C1 segment of cervical spinal cord (tissue), 14 donors: ENCODE measurements around the gene DSC2.
A peak's percentile ranks its signal among the peaks of the same experiment; 100 is the strongest.
"Not testable (repeated sequence)": the region's sequence is repeated elsewhere in the genome, so short reads cannot be mapped to it uniquely, and the experiment has no call there.

Source experiments
- DNase-seq, 14 donors: peaks; one replicate each; lab custom pipeline; 2025; lab: John Stamatoyannopoulos, UW

DSC2 gene

DNA sequence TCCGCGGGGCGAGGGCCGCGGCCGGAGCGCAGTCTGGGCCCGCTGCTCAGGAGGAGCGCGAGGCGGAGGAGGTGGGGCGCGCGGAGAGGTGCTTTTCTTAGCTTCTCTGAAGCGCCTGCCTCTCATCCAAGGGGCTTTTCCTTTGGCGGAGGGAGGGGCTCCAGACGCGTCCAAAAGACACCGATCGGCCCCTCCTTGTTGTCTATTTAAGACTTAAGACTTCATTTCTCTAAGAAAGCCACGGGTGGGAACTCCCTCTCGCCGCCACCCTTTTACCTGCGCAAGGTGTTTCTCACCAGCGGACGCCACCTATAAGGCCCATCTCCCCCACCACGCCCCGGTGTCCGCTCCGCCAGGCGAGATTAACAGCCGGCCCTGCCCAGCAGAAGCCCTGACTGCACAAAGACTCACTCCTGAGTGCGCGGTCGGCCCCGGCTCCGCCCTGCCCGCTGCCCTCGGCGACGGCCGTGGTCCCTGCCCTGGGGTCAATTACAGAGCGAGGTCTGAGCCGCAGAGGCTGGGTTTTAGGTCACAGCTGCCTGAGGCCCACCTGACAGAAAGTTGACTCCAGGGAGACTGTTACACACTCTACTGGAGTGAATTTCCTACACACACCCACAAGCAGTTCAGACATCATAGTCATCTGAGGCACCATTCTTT, at the start of gene DSC2:
Gene DSC2, minus strand, starts transcription at position 397 of the 660 bp plus-strand sequence. CDS start 450 bp downstream, outside the sequence.
- peak in 4 of 14 donors; percentile 2 to 25 (median 12) for DNase-seq

DNA sequence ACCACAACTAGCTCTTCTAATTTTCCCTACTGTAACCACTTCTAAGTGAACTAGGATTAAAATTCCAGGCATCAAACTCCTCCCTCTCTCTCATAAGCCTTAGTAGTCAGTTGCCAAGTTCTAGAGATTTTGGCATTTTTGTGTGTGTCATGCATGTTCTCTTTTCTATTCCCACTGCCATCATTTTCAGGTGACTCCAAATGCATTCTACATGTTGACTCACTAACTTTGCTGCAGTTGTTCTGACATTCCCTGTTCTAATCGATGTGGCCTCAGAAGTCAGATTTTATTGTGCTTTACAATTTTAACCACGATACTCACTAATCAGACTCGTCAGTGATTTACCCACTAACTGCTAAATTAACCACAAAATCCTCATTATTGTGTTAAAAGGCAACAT, 47.1 kb upstream of the DSC2 start:
- DNase-seq: no peak

DNA sequence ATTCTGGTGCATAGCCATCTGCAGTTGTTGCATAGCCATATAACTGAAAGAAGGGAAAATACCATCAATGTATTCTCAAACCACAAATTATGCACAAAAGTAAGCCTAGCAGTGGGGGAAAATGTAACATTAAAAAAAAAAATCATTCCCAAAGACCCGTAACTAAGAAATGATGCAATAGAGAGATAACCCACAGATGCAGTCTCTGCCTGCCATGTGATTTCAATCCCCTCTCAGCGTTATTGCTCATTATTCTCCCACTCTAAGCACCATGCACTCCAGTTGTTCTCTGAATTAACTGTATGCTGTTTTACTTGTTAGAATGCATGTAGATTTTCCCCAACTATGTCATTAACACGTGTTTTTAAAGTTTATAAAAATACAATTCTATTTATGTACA, 46.4 kb upstream of the DSC2 start:
- DNase-seq: no peak

DNA sequence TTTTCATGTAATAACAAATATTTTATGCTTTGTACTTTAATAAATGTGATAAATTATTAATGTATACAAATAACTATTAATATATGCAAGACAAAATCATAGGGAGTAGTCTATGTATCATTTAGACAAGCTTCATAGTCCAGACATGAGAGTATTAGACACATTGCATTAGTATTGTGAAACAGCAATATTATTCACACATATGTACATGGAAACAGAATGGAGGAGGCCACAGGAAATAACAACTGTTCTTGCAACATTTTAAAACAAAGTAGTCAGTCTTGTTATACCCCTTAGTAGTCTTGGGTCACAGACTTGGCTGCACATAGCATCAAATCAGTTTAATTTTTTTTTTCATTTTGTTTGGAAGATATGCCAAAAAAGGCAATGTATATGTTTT, 44.6 kb upstream of the DSC2 start:
- no peak for DNase-seq

DNA sequence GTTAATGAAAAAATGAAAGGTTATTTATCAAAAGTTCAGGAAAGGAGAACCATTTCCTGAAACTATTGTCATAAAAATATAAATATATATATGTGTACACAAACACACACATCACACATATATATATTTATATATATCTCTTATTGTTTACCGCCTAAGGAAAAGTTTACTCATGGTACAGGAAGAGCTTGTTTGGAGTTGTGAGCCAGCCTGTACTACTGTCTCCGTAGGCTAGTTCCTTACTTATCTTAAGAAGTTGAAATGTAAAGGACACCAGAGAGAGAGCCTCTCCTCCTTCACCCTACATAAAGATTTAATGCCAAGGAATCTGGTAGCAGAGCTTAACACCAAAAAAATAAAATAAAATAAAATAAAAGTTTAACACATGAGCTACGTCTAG, 40.8 kb upstream of the DSC2 start:
- no peak for DNase-seq

DNA sequence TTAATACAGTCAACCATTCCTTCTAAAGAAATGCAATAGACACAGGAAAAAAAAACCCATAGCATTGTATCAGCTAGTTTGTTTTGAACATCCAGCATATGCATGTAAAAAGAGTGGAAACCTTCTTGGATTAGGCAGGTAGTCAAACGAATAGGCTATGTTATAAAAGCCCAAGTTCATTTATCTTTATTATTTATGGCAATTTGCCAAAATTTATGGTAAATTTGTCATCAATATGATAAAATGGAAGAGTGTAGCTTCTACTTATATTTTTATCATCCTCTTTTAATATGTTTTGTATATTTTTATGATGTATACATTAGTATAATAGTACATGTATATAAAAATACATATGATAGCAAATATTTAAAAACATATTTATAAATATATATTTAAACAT, 36.5 kb upstream of the DSC2 start:
- no peak for DNase-seq

DNA sequence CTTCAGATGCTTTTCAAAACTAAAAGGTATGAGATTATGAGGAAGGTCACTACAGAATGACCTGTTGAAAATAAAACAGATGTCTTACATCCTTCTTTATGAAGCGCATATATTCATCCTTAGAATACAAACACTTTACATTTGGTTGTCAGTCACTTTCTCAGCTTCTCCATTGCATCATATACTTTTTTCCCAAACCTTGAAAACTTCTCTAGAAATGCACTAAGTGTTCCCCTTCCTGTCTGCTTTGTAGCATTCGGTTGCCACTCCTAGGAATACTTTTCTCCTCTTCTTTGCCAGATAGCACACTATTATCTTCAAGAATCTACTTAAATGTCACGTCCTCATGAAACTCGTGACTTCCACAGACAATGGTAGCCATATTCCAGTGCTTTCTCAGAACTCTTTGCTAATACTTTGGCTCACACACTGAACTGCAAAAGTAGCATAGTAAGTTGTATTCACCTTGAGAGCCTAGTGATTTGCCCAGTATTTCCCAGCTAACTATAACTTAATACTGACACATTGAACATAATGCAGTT, 32.8 kb upstream of the DSC2 start:
- no peak for DNase-seq

DNA sequence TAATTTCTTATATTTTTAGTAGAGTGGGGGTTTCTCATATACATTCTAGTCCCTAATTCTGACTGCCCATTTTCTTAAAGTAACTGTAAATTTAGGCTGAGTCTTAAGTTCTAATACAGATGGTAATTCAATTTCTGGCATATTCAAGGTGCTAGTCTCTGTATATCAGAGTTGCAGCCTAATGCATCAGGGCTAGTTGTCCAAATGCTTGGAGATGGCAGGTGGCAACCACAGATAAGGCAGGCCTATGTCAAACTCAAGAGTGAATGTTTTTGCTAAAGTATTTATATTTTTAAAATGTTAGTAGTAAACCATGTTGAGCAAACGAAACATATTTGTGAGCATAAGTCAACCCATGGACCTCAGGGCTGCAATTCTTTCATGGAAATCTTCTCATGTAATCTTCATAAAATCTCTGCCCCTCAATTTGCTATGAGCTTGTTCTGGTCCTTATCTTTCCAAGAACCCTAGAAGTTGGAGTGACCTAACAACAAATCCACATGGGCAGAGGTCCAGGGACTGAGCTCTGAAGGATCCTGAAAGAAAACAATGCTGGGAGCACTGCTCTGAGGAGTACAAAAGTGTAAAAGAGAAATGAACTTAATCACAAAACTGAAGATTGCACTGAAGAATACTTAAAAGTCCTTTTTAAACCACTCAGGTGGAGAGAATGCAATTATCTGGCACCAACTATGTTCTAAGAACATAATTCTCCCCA, 27.3 kb upstream of the DSC2 start:
- DNase-seq: no peak

DNA sequence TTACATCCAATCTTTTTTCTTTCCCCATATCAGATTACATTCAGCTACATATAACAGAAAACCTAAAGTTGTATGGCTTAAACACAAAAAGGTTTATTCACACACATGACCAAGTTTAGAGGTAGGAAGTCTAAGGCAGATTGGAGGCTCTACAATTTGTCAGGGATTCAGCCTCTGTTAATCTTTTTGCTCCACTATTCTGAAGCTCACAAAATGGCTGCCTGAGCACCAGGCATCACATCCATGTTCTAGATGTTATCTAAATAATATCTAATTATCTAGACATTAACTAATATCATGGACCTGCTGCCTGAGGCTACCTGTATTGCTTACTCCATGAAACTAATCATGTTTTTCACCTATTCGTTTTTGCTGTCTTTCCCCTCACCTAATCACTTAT, 23.7 kb upstream of the DSC2 start:
- DNase-seq: no peak

DNA sequence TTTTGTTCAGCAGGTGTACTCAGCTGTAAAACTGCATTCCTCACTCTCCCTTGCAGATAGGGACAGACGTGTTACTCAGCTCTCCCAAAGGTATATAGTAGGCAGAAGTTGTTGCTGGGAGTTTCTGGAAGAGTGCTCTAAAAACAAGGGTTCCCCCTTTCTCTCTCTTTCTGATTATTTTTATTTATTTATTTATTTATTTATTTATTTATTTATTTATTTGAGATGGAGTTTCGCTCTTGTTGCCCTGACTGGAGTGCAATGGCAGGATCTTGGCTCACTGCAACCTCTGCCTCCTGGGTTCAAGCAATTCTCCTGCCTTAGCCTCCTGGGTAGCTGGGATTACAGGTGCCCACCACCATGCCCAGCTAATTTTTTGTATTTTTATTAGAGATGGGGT, 20.9 kb upstream of the DSC2 start:
- DNase-seq: not testable (repeated sequence)

DNA sequence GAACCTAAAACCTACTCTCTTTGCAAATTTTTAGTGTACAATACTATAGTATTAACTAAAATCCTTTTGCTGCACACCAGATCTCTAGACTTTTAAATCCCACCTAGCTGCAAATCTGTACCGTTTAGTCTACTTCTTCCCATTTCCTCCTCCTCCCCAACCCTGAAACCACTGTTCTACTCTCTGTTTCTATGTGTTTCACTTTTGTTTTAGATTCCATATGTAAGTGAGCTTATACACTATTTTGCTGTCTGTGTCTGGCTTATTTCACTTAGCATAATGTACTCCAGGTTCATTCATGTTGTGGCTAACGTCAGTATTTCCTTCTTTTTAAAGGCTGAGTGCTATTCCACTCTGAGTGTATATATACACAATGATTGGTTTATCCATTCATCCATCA, 18.4 kb upstream of the DSC2 start:
- no peak for DNase-seq

DNA sequence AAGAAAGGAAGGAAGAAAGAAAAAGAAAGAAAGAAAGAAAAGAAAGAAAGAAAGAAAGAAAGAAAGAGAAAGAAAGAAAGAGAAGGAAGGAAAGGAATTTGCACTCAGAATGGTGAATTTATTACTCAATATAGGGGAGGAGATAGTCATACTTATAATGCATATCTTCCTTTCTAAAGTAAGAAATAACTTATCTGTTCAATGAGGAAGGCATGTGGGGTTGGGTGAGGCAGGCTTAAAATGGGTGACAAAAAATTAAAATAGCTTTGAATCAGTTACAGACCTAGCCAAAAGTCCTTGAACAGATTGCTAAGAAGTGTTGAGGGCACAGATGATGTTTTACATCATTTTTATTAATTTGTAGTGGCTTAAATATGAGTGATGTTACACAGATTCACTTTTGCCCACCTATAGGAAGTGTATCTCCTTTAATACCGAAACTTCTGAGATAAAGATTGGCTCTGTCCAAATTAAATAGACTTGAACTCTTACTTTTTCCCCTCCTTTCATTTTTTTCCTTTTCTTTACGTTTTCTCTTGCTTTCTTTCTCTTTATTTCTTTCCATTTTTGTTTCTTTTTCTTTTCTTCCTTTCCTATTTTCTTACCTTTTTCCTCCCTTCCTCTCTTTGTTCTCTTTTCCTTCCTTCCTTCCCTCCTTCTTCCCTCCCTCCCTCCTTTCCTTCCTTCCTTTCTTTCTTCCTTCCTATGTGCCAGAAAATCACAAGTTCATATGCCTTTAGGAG, 14.8 kb upstream of the DSC2 start:
- no peak for DNase-seq

DNA sequence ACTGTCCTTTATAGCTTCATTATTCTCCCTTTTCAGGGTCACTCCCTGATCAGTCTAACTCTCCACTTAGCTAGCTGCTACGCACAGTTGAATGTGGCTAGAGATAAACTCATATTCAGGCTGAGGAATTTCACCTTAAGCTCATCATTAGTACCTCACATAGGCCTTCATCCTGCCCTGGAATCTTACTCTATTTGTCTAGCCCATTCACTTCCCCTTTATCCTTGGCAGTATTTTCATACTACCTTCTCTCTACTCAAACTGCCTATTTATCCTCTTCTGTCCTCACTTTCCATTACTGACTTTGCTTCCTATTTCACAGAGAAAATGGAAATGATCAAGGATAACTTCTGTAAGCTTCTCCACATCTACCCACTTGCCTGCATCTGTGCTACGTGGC, 10.6 kb upstream of the DSC2 start:
- DNase-seq: no peak

DNA sequence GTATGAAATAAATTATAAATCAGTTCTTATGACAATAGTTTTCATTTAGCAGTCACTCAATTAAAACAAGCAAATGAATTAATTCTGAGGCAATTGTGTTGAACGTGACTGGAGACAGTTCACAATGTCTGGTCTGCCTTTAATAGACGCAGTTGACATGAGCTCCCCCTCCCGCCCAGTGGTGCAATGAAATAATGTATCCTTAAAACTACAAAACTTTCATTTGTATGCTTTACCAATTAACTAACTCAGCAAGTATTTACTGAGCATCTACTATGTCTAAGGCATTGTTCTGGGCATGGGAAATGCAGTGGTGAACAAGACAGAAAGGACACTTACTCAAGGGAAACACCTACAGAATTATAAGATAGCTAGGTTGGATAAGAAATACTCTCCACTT, 3.5 kb upstream of the DSC2 start:
- no peak for DNase-seq

DNA sequence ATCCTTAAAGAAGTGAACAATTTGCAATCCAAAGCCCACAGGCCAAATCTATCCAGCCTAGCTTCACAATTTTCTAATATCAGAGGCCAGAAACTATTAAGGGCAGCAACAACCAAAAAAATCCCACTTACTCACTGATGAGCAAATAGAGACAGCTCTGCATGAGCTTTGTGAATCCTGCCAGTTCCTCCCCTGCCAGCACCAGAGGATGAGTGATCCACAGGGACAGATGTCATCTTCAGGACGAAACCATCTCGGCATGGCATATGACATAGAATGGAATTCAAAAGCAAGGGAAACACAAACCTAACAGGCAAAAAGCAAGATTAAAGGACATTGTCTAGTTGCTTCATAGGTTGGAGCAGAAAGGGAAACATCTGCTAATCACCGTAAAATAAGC, 2.2 kb upstream of the DSC2 start:
- no peak for DNase-seq

DNA sequence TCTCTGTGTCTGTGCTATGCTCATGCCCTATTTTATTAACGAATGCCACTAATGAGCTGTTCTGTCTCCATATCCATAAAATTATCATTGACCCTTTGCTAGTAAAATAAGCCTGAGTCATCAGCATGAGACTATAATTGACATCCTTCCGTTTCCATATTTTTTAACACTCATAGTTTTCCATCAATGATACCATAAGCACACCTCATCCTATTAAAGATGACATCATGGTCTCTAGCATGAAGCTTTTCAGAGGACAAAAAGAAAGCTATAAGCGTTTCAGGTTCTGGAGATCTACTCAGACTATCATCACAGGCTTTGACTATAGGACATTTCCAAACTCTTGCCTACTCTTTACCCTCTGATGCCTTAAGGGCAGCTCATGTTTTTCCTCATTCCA, 1.2 kb upstream of the DSC2 start:
- no peak for DNase-seq

DNA sequence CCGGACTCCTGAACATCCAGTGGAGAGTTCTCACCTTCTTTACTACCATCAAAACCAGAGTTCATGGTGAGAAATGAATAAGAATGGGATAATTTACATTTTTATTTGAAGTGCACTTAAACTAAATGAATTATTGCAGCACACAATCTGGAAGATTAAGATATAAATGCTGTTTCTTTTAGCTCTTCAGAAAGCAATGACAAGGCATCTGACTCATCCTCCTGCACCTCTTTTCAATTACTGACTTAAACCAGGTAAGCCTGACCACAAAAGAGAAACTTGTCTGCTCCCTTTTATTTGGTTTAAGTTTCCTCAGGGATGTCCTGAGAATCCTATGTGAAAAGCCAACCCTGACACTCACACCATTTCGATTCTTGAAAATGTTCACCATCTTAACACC, 720 bp upstream of the DSC2 start:
- DNase-seq: no peak

DNA sequence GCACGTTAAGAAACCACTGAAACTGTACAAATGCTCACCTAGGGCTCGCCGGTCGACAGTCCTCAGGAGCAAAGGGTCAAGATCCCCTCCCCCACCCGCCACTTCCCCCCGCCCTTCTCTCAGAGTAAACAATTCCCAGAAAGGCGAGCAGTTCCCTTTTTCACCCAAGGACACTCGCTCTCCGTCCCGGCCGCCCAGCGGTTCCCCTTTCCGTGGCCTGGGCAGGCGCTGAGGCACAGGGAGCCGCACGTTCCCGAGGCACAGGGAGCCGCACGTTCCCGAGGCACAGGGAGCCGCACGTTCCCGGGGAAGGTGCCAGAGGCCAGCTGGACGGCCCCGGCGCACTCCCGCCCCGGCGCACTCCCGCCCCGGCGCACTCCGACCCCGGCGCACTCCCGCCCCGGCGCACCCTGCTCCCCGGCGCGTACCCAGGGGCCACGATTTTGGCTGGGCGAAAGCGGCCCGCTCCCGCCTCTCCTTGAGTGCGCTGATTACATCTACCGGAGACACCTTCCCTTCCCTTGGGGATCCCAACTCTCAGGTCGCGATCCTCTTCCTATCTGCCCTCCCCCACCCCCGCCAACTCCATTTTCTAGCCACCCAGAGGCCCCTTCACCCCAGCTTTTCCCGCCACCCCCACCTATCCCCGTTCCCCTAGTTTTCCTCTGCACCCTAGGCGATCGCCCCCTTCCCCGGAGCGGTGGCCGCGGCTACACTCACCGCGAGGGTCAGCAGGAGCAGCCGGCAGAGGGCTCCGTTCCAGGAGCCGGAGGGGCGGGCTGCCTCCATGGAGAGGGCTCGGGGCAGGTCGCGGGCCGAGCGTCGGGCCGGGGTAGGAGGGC, 817 bp downstream of the DSC2 start:
- peak in 9 of 14 donors; percentile 27 to 72 (median 37) for DNase-seq

DNA sequence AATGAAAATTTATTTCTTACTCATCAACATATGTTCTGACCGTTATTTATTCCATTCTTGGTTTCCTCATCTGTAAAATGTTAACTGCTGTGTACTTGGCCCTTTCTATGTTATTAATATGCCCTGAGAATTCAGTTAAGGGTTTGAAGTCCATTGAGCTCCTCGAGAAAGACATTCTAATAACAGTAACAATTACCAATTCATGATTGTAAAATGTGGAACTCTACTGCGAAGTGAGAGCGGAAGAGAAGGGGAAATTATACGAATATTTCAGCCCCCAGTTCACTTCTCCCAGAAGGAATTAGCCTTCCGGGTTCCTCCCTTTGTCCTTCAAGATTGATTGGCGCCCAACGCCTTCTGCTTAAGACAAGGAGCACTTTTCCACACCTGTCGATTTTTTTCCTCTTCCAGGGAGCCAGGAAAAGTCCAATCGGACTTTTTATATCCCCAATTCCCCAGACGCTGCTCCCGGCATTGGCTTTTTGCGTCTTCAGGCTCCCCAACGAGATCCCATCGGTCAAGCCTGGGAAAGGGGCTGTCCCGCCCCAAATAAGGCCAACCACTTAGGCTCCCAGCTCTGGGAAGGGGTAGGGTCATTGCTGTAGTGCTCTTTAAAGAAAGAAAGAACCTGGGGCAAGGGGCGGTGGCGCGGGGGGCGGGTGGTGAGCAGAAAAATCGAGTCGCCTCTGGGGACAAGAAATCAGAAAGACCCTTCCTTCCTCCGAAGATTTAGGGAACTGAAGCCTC, 1.6 kb downstream of the DSC2 start:
- peak in 2 of 14 donors; percentile 25 to 34 for DNase-seq

DNA sequence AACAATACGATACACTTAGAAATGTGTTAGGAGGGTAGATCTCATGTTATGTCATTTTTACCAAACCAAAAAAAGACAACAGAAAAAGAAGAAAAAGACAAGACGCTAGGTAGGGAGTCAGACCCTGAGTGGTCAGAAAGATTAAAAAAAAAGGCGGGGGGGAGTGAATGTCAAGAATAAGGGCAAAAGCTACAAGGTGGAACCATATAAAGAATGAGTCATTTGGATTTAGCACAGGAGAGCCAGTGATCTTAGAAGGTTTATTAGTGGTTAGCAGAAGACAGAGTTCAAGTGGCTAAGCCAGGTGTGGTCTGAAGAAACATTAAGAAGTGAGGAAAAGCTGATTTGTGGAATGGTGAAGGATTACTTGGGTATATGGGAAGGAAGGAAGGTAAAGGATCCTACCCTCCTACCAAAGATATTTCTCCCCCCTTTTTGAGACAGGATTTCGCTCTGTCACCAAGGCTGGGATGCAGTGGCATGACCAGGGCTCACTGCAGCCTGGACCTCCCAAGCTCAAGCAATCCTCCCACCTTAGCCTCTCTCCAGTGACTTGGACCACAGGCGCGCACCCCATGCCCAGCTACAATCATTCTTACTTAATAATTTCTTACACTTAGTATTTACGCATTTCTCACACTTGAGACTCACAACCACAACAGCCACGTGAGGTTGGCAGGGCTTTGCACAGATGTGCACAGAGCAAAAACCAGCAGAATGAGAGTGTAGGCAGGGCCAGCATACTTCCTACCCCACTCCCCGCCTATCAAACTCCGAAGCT, 2.6 kb downstream of the DSC2 start:
- DNase-seq: no peak
